GM23338 (cell line): ENCODE data around the gene SLC13A4. TPM values are rescaled to one million over a fixed set of nuclear protein-coding genes. Genes with fewer than 3 reads are reported as not detected.

Source experiments
- ATAC-seq: fragments of 200-7000 bp; cut with Tn5 transposase; 3 replicates; pipeline ENCODE4 v1.9.1; 2020
- DNase-seq: peaks from one replicate; pipeline ENCODE4 v3.0.0-alpha.2; 2015; ENCODE audit warnings: low spot score
- H2AFZ ChIP-seq: fragments of 200-600 bp; sonication (generic); 2 replicates; pipeline ENCODE4 v1.8.0; 2016; ENCODE audit warnings: antibody characterized with exemption, mild to moderate bottlenecking, moderate library complexity
- H3F3A ChIP-seq: fragments of 200-600 bp; sonication (generic); replicated peaks from 2 replicates; pipeline ENCODE4 v1.8.0; 2017; ENCODE audit warnings: antibody characterized with exemption, mixed run types, low read depth
- H3K27ac ChIP-seq: fragments of 200-600 bp; sonication (generic); 2 replicates; pipeline ENCODE4 v1.6.1; 2016; ENCODE audit warnings: low read depth
- H3K27me3 ChIP-seq: fragments of 200-600 bp; sonication (generic); 2 replicates; pipeline ENCODE4 v1.8.0; 2016; ENCODE audit warnings: mild to moderate bottlenecking, mixed run types, moderate library complexity; ENCODE audit not compliant: insufficient read depth
- H3K36me3 ChIP-seq: fragments of 200-600 bp; sonication (generic); 2 replicates; pipeline ENCODE4 v1.8.0; 2016; ENCODE audit warnings: mild to moderate bottlenecking; ENCODE audit not compliant: insufficient read depth
- H3K4me1 ChIP-seq: fragments of 200-600 bp; sonication (generic); 2 replicates; pipeline ENCODE4 v1.8.0; 2016; ENCODE audit warnings: mild to moderate bottlenecking, moderate library complexity; ENCODE audit not compliant: insufficient read depth
- H3K4me2 ChIP-seq: fragments of 200-600 bp; sonication (generic); 2 replicates; pipeline ENCODE4 v1.7.1; 2017; ENCODE audit warnings: mixed run types
- H3K4me3 ChIP-seq: fragments of 200-600 bp; sonication (generic); 2 replicates; pipeline ENCODE4 v1.6.1; 2016; ENCODE audit warnings: mixed run types
- H3K79me2 ChIP-seq: fragments of 200-600 bp; sonication (generic); replicated peaks from 2 replicates; pipeline ENCODE4 v1.8.0; 2017; ENCODE audit warnings: mild to moderate bottlenecking; ENCODE audit not compliant: insufficient read depth
- H3K9me2 ChIP-seq: fragments of 200-600 bp; sonication (generic); 2 replicates; pipeline ENCODE4 v1.8.0; 2017; ENCODE audit not compliant: insufficient read depth
- H4K20me1 ChIP-seq: fragments of 200-600 bp; sonication (generic); replicated peaks from 2 replicates; pipeline ENCODE4 v1.8.0; 2017; ENCODE audit warnings: mild to moderate bottlenecking; ENCODE audit not compliant: insufficient read depth
- H3K27ac Mint-ChIP-seq: 2 replicates; pipeline ENCODE4 v1.8.0; 2020; ENCODE audit warnings: inconsistent platforms, mild to moderate bottlenecking, moderate library complexity, mixed read lengths
- H3K27me3 Mint-ChIP-seq: 3 replicates; pipeline ENCODE4 v1.8.0; 2022; ENCODE audit warnings: low read depth, mild to moderate bottlenecking, moderate library complexity, mixed read lengths, inconsistent platforms; ENCODE audit not compliant: insufficient read depth, poor library complexity
- H3K36me3 Mint-ChIP-seq: 3 replicates; pipeline ENCODE4 v1.8.0; 2021; ENCODE audit warnings: low read depth, mild to moderate bottlenecking, inconsistent platforms, moderate library complexity, mixed read lengths
- H3K4me1 Mint-ChIP-seq: 3 replicates; pipeline ENCODE4 v1.8.0; 2020; ENCODE audit warnings: mild to moderate bottlenecking, inconsistent platforms, mixed read lengths
- H3K4me3 Mint-ChIP-seq: 3 replicates; pipeline ENCODE4 v1.8.0; 2021; ENCODE audit warnings: moderate library complexity, mild to moderate bottlenecking, inconsistent platforms, mixed read lengths
- H3K9me3 Mint-ChIP-seq: 3 replicates; pipeline ENCODE4 v1.8.0; 2020; ENCODE audit warnings: moderate library complexity, mild to moderate bottlenecking, inconsistent platforms, mixed read lengths
- EZH2phosphoT487 ChIP-seq: fragments of 200-600 bp; sonication (generic); IDR thresholded peaks from one replicate; pipeline ENCODE4 v1.8.1; 2018; ENCODE audit warnings: antibody characterized with exemption; ENCODE audit not compliant: unreplicated experiment
- JUNB ChIP-seq: IDR thresholded peaks from one replicate; pipeline ENCODE4 v1.6.1; 2016; ENCODE audit warnings: antibody characterized with exemption; ENCODE audit not compliant: unreplicated experiment
- NANOG ChIP-seq: IDR thresholded peaks from 2 replicates; pipeline ENCODE4 v1.6.1; 2016; ENCODE audit warnings: antibody characterized with exemption, borderline replicate concordance
- REST ChIP-seq: IDR thresholded peaks from one replicate; pipeline ENCODE4 v1.6.1; 2018; ENCODE audit warnings: antibody characterized with exemption; ENCODE audit not compliant: unreplicated experiment
- ZNF462 ChIP-seq: fragments of 250-450 bp; sonication (Bioruptor Pico); IDR thresholded peaks from 2 replicates; pipeline ENCODE4 v1.5.0; 2020; ENCODE audit warnings: mild to moderate bottlenecking, moderate library complexity
- polyA plus RNA-seq: library from polyadenylated mRNA; unstranded; fragments of >200 nt; fragmentation: Nextera tagmentation; extraction: Ambion mirVana; gene quantifications from 2 replicates; pipeline ENCODE4 v1.2.1, GENCODE V29; 2016
- total RNA-seq: library from RNA; depleted of rRNA; stranded (reverse); fragments of >200 nt; shearing (Covaris generic); gene quantifications from 2 replicates; pipeline ENCODE4 v1.2.3, GENCODE V29; 2014

SLC13A4 gene
- total and polyA plus RNA-seq, 2 experiments from 2014 or later = 1.7 to 2.3 TPM

- H3K9me3 Mint-ChIP-seq = no peaks in the 10 kb centered on the region; the same call in 1 of the 3 replicates
- H3K9me2 ChIP-seq = peaks cover 12% of the 10 kb centered on the region
- H2AFZ ChIP-seq = peak overlapping the region; percentile 5
- no peak overlapping the region for H3K4me2 ChIP-seq
- H3K4me3 Mint-ChIP-seq = no peak overlapping the region
- H3K36me3 ChIP-seq = no peaks in the 10 kb centered on the region
- DNase-seq = no peak
- no peaks in the 10 kb centered on the region for H3K79me2 ChIP-seq
- H3K27me3 Mint-ChIP-seq = peaks cover 6% of the 10 kb centered on the region
- no peak overlapping the region for H3K27ac ChIP-seq
- peaks cover 2% of the 10 kb centered on the region; the same call in 1 of the 3 replicates for H3K36me3 Mint-ChIP-seq
- no peak for ATAC-seq
- H3K27ac Mint-ChIP-seq = no peak overlapping the region
- H3K4me1 ChIP-seq = peaks cover 13% of the 10 kb centered on the region; the same call in 1 of the 2 replicates
- no peak overlapping the region for H3K4me3 ChIP-seq
- no peaks in the 10 kb centered on the region for H3F3A ChIP-seq
- no peaks in the 10 kb centered on the region for H3K27me3 ChIP-seq
- TF ChIP-seq JUNB (no peak), NANOG (no peak)
- H4K20me1 ChIP-seq = no peaks in the 10 kb centered on the region
- H3K4me1 Mint-ChIP-seq = peaks cover 15% of the 10 kb centered on the region
These were observed 31.5 kb upstream of the SLC13A4 start for GRCh38 chr7:135759532-135759931.

GRCh38 chr7:135758531-135758932 lies 30.5 kb upstream of the SLC13A4 start:
- peaks cover 13% of the 10 kb centered on the region; the same call in 1 of the 2 replicates for H3K4me1 ChIP-seq
- no peaks in the 10 kb centered on the region for H3F3A ChIP-seq
- no peak overlapping the region for H3K27ac Mint-ChIP-seq
- no peak overlapping the region for H3K27ac ChIP-seq
- H3K27me3 ChIP-seq = no peaks in the 10 kb centered on the region
- no peaks in the 10 kb centered on the region for H3K36me3 ChIP-seq
- no peaks in the 10 kb centered on the region for H4K20me1 ChIP-seq
- H3K4me3 Mint-ChIP-seq = no peak overlapping the region
- peaks cover 10% of the 10 kb centered on the region; the same call in 2 of the 3 replicates for H3K36me3 Mint-ChIP-seq
- 0 out of 2 replicates have a peak overlapping the region, but pooled peaks have one; percentile 40 for H3K4me2 ChIP-seq
- peaks cover 5% of the 10 kb centered on the region for H3K27me3 Mint-ChIP-seq
- H3K79me2 ChIP-seq = no peaks in the 10 kb centered on the region
- peak; percentile 60 for ATAC-seq
- H3K4me1 Mint-ChIP-seq = peaks cover 24% of the 10 kb centered on the region
- TF ChIP-seq ZNF462 (CRISPR knock-in tag) (no peak), REST (no peak), EZH2phosphoT487 (no peak)
- DNase-seq = peak; percentile 35
- peaks cover 12% of the 10 kb centered on the region for H3K9me2 ChIP-seq
- H2AFZ ChIP-seq = peak overlapping the region; percentile 5
- peaks cover 4% of the 10 kb centered on the region for H3K9me3 Mint-ChIP-seq
- H3K4me3 ChIP-seq = no peak overlapping the region
